Kidney (tissue), 14 donors: ENCODE results near the gene HOXA3. TPM values are rescaled to one million over a fixed set of nuclear protein-coding genes. Genes with fewer than 3 reads are reported as not detected.

ENCODE experiments used
- DNase-seq, 5 donors: peaks; one replicate each; pipeline ENCODE4 v3.0.0-alpha.2; 2013 to 2020
- FAIRE-seq: peaks from 2 replicates; lab custom pipeline; 2012; peaks lifted over from hg19 to GRCh38; lab: Jason Lieb, UNC
- H3K27ac ChIP-seq, 2 donors: one replicate each; pipeline ENCODE4 v1.7.0; 2013; ENCODE audit warnings: low read depth in 2 of 2, low read length in 2 of 2, inconsistent platforms in 1 of 2
- H3K27me3 ChIP-seq: one replicate; pipeline ENCODE4 v1.7.1; 2013; ENCODE audit warnings: low read length, inconsistent platforms; ENCODE audit not compliant: control insufficient read depth, insufficient read depth
- H3K36me3 ChIP-seq, 3 donors: one replicate each; pipeline versions ENCODE4 v1.7.0 to v1.7.1; 2013; ENCODE audit warnings: low read length in 3 of 3, control low read depth in 1 of 3, inconsistent platforms in 1 of 3; ENCODE audit not compliant: insufficient read depth in 3 of 3, control insufficient read depth in 2 of 3
- H3K4me1 ChIP-seq, 3 donors: one replicate each; pipeline versions ENCODE4 v1.7.0 to v1.7.1; 2013; ENCODE audit warnings: low read length in 3 of 3, inconsistent platforms in 1 of 3, low read depth in 1 of 3; ENCODE audit not compliant: control insufficient read depth in 2 of 3, insufficient read depth in 2 of 3
- H3K4me3 ChIP-seq, 3 donors: one replicate each; pipeline versions ENCODE4 v1.7.0 to v1.8.1; 2013; ENCODE audit warnings: low read length in 3 of 3, control low read depth in 1 of 3, inconsistent platforms in 1 of 3
- H3K9ac ChIP-seq, 3 donors: one replicate each; pipeline versions ENCODE4 v1.7.0 to v1.7.1; 2013; ENCODE audit warnings: low read length in 3 of 3, control low read depth in 1 of 3, inconsistent platforms in 1 of 3
- H3K9me3 ChIP-seq, 3 donors: one replicate each; pipeline versions ENCODE4 v1.7.0 to v1.7.1; 2013; ENCODE audit warnings: low read length in 3 of 3, control low read depth in 1 of 3, inconsistent platforms in 1 of 3; ENCODE audit not compliant: control insufficient read depth in 2 of 3, insufficient read depth in 1 of 3
- intact Hi-C: fragments of 100-400 bp; cut with DNase I; formaldehyde crosslinking; loops from one replicate; pipeline ENCODE4 v1.11.1; 2022
- polyA plus RNA-seq: library from polyadenylated mRNA; stranded (reverse); fragments of 350-450 nt; fragmentation: Illumina TruSeq; extraction: RNeasy Lipid Tissue Mini Kit (QIAGEN cat#74804); gene quantifications from one replicate; pipeline ENCODE4 v1.2.3, GENCODE V29; 2014; ENCODE audit warnings: low read depth, low replicate concordance; ENCODE audit not compliant: insufficient read depth
- total RNA-seq: library from RNA; stranded (reverse); fragmentation: NEBNext Ultra II Directional; extraction: Animal tissue kit (Norgen Biotek cat#: 25700); gene quantifications from one replicate; pipeline ENCODE4 v1.2.1, GENCODE V29; 2021
- TF ChIP-seq, protein P1 (sequence below): IDR thresholded peaks from 3 replicates; pipeline ENCODE4 v1.5.1; 2012; ENCODE audit warnings: mild to moderate bottlenecking, moderate library complexity, borderline replicate concordance; ENCODE audit not compliant: insufficient read depth; ENCODE audit errors: extremely low read depth
- donor health status: control.
- donor health status: control.
- donor health status: control.
- donor health status: control.
- donor health status: control.
- donor health status: DM: yes; HTN: yes; CAD: no.
- donor health status: Normal renal cell carcinoma (clear cell type).

Gene HOXA3
- total and polyA plus RNA-seq, 2 donors from 2014 or later = 6.3 to 21.2 TPM

DNA sequence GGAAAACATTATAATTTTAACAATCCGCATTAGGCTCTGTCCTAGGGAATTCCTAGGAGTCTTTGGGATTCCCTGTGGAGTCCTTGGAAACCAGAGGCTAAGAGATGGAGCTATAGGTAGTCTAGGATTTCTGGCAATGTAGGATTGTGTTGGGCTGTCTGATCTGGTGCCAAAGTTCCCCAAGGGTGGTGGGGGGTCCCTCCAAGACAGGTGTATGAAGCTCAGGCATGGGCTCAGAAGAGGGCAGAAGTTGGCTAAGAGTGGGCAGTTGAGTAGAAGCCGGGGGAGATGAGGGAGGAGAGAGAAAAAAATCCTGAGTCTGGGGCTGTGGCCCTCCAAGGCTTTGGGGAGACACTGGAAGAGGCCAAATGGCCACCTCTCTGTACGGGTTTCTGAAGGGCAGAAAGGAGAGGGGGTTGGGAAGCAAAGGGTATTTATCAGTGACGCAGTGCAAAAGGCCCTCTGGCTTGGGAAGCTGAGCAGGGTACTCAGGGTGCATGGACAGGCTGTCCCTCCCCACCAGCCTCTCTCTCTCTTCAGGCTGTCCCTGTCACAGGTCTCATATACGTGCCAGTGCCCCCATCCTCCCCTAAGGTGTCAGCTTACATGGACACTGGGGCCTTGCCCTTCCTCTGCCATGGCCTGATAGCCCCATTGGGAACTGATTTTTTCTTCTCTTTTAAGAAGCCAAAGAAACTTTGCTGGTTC lies 5.7 kb downstream of the HOXA3 start:
- Histone ChIP-seq H3K9me3 (no peaks in the 10 kb centered on the region), H3K9ac (peak overlapping the region in 2 of 3 donors; percentile 51 to 73), H3K27ac (peak overlapping the region; percentile 97 to 98), H3K4me3 (peak overlapping the region; percentile 49 to 83 (median 60)), H3K27me3 (no peaks in the 10 kb centered on the region), H3K36me3 (peaks cover under 1 to 4% (median 2%) of the 10 kb centered on the region in 3 donors), H3K4me1 (peaks cover 0 to 16% (median 10%) of the 10 kb centered on the region in 3 donors)
- TF ChIP-seq, protein P1, sequence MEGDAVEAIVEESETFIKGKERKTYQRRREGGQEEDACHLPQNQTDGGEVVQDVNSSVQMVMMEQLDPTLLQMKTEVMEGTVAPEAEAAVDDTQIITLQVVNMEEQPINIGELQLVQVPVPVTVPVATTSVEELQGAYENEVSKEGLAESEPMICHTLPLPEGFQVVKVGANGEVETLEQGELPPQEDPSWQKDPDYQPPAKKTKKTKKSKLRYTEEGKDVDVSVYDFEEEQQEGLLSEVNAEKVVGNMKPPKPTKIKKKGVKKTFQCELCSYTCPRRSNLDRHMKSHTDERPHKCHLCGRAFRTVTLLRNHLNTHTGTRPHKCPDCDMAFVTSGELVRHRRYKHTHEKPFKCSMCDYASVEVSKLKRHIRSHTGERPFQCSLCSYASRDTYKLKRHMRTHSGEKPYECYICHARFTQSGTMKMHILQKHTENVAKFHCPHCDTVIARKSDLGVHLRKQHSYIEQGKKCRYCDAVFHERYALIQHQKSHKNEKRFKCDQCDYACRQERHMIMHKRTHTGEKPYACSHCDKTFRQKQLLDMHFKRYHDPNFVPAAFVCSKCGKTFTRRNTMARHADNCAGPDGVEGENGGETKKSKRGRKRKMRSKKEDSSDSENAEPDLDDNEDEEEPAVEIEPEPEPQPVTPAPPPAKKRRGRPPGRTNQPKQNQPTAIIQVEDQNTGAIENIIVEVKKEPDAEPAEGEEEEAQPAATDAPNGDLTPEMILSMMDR = no peak
- intact Hi-C loops = no loop called here
- DNase-seq = peak in 4 of 5 donors; percentile 41 to 89 (median 85)
- FAIRE-seq = no peak

DNA sequence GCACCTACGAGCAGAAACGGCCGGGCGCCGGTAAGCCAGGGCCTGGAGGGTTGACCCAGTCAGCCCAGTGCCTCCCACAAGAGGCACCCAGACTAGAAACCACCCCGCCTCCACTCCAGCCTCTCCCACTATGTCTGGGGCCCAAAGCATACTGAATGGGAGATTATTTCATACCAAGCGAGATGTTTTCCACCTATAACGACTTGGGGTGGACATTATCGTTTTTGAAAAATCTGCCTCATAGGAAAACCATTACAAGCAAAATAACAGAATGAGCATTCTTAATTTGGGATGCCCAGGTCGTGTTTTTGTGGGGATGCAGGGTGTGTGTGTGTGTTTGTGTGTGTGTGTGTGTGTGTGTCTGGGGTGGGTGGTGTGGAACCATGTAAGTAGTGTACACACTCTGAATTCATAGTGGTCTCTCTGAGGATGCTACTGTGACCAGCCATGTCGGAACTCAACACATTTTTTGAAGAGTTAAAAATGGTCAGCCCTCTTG lies 6.4 kb downstream of the HOXA3 start:
- TF ChIP-seq, protein P1 = no peak
- H3K9me3 ChIP-seq = no peaks in the 10 kb centered on the region
- H3K4me3 ChIP-seq = peak overlapping the region in 1 of 3 donors; percentile 83
- FAIRE-seq (no peak), DNase-seq (no peak)
- H3K36me3 ChIP-seq = peaks cover 2 to 9% (median 7%) of the 10 kb centered on the region in 3 donors
- no peaks in the 10 kb centered on the region for H3K27me3 ChIP-seq
- peaks cover 0 to 17% (median 10%) of the 10 kb centered on the region in 3 donors for H3K4me1 ChIP-seq
- peak overlapping the region in 2 of 3 donors; percentile 51 to 73 for H3K9ac ChIP-seq
- H3K27ac ChIP-seq = peak overlapping the region; percentile 97 to 98
- intact Hi-C loops = no loop called here

DNA sequence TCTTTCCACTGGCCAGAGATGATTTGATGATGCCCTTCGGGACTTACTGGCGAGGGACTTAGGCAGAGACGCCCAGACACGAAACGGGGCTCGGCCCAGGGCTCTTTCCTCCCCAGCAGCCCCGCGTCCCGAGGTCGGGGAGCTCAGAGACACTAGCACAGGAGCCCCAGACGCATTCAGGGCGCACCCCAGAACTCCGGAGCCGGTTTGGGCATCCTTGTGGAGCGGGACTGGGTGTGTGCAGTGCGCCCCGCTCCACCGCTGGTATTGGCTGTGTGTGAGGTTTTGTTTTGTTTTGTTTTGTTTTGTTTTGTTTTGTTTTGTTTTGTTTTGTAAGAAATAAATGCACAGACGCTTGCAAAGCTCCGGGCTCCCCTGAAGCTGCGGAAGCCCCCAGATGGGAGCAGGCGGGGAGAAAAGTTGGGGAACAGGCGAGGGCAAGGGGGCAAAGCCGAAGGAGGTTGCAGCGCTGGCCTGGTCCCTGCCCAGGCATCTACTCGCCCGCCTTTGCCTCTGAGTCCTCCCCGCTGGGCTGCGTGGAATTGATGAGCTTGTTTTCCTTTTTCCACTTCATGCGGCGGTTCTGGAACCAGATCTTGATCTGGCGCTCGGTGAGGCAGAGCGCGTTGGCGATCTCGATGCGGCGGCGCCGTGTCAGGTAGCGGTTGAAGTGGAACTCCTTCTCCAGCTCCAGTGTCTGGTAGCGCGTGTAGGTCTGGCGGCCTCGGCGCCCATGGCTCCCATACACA lies 7.0 kb downstream of the HOXA3 start:
- H3K27ac ChIP-seq = peak overlapping the region; percentile 97 to 98

More for the DNA sequence above, 7.0 kb downstream of the HOXA3 start:
- DNase-seq (peak in 3 of 5 donors; percentile 48 to 76 (median 64)), FAIRE-seq (no peak)
- intact Hi-C loops = no loop called here
- TF ChIP-seq, protein P1 = no peak
- H3K27me3 ChIP-seq = no peaks in the 10 kb centered on the region
- H3K36me3 ChIP-seq = peaks cover 2 to 12% (median 7%) of the 10 kb centered on the region in 3 donors
- peak overlapping the region in 1 of 3 donors; percentile 83 for H3K4me3 ChIP-seq
- H3K4me1 ChIP-seq = peaks cover 0 to 14% (median 10%) of the 10 kb centered on the region in 3 donors
- no peaks in the 10 kb centered on the region for H3K9me3 ChIP-seq
- H3K9ac ChIP-seq = peak overlapping the region; percentile 5 to 73 (median 48)
